ENCODE measurements around the gene ZNF641. TPM values are rescaled to one million over a fixed set of nuclear protein-coding genes. Genes with fewer than 3 reads are reported as not detected.

Gene ZNF641
- total RNA-seq, 2 experiments from 2014 or later: 6.8 to 7.0 TPM

DNA sequence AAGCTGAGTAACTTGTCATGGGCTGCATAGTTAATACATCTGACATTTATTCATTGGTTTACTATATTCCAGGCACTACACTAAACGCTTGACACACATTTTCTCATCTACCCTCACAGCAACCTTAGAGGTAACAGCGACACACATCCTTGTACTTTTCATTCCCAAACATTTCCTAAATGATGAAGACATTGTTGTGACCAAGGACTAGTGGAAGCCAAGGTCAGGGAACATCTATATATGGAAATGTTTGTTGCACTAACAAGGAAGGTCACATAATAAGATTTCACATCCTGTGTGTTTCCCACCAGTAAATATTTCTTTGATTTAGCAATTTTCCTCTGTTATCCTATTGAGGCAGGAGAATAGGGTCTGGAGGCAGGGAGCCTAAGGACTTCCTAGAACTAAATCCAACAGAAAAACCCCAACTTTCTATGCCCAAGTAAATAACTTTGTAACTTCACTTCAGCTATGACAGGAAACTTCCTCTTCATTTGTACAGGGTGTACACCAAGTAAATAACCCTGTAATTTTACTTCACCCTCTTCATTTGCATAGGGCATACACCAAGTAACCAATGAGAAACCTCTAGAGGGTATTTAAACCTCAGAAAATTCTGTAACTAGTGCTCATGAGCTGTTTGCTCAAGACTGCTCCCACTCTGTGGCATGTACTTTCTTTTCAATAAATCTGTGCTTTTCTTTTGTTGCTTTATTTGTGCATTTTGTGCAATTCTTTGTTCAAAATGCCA, 48.4 kb downstream of the ZNF641 start:
- no peaks in the 10 kb centered on the region for H3K9me3 Mint-ChIP-seq
- no peaks in the 10 kb centered on the region for H3K36me3 Mint-ChIP-seq
- peaks cover 9% of the 10 kb centered on the region for H3K27me3 Mint-ChIP-seq
- no peaks in the 10 kb centered on the region for H3K4me1 Mint-ChIP-seq
- DNase-seq: no peak
- H3K4me3 Mint-ChIP-seq: no peak overlapping the region
- no peak overlapping the region for H3K27ac Mint-ChIP-seq

DNA sequence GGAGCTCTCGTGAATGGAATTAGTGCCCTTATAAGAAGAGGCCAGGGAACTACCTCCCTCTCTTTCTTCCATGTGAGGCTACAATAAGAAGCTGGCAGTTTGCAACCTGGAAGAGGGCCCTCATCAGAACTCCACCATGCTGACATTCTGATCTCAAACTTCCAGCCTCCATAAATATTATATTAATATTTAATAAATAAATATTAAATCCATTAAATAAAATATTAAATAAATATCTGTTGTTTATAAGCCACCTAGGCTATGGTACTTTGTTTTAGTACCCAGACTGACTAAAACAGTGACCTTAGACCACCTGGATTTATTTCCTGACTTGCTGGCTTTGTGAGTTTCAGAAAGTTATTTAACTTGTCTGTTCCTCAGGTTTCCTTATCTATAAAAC, 49.9 kb downstream of the ZNF641 start:
- Mint-ChIP-seq H3K4me3 (no peak overlapping the region), H3K9me3 (no peaks in the 10 kb centered on the region), H3K27me3 (peaks cover 9% of the 10 kb centered on the region), H3K36me3 (no peaks in the 10 kb centered on the region), H3K27ac (no peak overlapping the region), H3K4me1 (peaks cover 10% of the 10 kb centered on the region)
- DNase-seq: no peak

DNA sequence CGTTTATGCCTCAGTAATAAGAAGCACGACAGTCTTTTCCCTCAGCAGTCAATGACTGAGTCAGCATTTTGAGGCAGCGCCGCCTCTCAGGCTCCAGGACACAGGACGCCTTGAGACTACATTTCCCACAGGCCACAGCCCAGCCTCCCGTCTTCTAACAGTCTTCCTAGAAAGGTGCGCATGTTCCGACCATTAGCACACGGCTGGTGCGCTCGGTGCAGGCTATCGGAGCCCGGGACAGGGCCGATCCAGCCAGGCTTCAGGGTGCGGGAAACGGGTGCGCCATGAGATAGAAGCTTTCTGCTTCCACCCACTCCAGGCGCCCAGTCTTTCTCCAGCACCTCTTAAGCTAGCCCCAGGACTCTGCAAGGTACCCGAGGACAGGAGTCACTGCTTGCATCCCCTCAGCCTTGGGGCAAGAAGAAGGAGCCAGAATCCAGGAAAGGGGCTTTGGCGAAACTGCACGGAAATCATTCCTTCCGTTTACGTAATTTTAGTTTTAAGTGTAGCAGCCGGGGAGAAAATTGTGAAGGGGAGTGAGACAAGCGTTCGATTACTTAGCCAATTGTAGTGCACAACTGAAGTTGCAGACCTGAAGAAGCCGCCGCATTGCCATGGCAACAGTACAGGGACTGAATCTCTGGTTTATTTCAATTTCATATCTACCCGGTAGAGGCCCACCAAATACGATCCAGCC, 54.0 kb downstream of the ZNF641 start:
- H3K9me3 Mint-ChIP-seq: no peaks in the 10 kb centered on the region
- H3K27ac Mint-ChIP-seq: no peak overlapping the region
- peaks cover 10% of the 10 kb centered on the region for H3K4me1 Mint-ChIP-seq

DNA sequence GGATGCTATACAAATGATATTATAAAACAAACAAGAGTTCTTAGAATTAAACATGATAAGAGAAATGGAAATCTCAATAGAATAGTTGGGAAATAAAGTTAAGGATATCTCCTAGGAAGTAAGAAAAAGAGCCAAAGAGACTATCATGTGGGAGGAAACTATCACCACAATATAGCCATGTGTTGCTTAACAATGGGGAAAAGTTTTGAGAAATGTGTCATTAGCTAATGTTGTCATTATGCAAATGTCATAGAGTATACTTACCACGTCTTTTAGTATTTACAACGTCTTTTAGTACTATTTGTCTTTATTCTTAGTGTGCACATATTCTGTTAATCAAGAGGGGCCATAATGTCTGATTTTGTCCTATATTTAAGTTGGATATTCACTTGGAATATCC, 58.7 kb downstream of the ZNF641 start:
- no peak for DNase-seq
- Mint-ChIP-seq H3K27ac (no peak overlapping the region), H3K4me3 (no peak overlapping the region), H3K9me3 (no peaks in the 10 kb centered on the region), H3K4me1 (peaks cover 7% of the 10 kb centered on the region), H3K27me3 (no peaks in the 10 kb centered on the region), H3K36me3 (no peaks in the 10 kb centered on the region)

More for the DNA sequence above, 54.0 kb downstream of the ZNF641 start:
- H3K27me3 Mint-ChIP-seq: peaks cover 9% of the 10 kb centered on the region
- no peaks in the 10 kb centered on the region for H3K36me3 Mint-ChIP-seq
- DNase-seq: peak; percentile 56
- H3K4me3 Mint-ChIP-seq: peak overlapping the region; percentile 75

DNA sequence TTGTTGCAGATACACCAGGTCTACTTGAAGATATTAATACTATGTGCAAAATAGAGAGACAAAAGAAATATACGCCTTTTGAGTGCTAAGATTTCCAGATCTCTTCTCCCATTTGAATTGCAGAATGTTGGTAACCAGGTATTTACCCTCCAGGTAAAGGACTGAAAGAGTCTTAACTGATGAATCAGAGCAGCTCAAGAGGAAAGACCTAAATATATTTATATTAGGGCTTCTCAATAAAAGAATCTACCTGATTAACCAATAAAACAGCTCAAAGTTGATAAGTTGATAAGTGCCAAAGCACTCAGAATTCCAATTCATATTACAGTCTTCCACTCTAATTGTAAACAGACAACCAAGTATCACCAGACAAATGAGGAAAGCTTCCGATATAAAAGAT, 59.2 kb downstream of the ZNF641 start:
- peaks cover 4% of the 10 kb centered on the region for H3K4me1 Mint-ChIP-seq
- no peaks in the 10 kb centered on the region for H3K27me3 Mint-ChIP-seq
- no peak overlapping the region for H3K4me3 Mint-ChIP-seq
- H3K27ac Mint-ChIP-seq: no peak overlapping the region
- H3K9me3 Mint-ChIP-seq: no peaks in the 10 kb centered on the region
- no peak for DNase-seq
- H3K36me3 Mint-ChIP-seq: no peaks in the 10 kb centered on the region

DNA sequence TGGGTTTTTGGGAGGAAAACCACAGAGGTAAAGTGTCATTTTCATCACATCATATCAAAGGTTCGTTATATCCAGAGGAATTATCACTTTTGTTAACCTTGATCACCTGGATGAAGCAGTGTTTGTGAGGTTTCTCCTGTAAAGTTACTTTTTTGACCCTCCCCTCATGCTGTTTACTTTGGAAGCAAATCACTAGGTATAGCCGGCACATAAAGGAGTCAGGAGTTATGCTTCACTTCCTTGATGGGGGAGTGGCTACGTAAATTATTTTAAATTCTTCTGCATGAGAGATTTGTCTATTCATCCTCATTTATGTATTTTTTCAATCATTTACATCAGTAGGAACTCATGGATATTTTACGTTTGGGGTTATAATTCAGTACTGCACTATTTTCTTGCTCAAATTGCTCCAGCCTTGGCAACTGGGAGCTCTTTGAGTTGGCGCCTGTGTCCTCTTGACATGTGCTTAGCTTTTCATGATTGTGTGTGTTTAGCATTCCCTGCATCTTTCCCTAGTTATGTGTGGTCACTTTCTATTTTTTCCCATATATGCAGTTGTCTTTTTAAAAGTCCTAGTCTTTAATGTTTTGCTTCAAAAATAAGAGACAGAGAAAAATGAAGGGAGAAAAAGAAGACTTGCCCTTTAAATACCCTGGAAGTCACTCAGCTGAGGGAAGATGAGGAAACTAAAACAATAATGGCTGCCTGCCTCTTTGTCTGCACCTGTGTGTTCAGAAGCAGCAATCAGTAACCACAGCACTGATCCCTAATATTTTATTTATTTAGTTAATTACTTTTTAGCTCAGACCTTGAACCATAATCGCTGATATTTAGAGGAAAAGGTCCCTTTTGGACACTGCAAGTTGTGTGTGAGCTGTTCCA, 62.1 kb downstream of the ZNF641 start:
- Mint-ChIP-seq H3K4me1 (peaks cover 9% of the 10 kb centered on the region), H3K36me3 (peaks cover 4% of the 10 kb centered on the region), H3K27ac (no peak overlapping the region), H3K27me3 (no peaks in the 10 kb centered on the region), H3K4me3 (no peak overlapping the region), H3K9me3 (peaks cover 3% of the 10 kb centered on the region)
- DNase-seq: no peak

Other genes with a start within 250 kb of the ZNF641 start
- gene SENP1, start 244.8 kb downstream of the ZNF641 start, total RNA-seq: 10 to 100 TPM; 42.6 to 53.6 TPM
- gene PFKM, start 231.6 kb downstream of the ZNF641 start, total RNA-seq: 10 to 100 TPM; 65.4 to 67.7 TPM
- 10 to 100 TPM; 29.9 to 30.3 TPM for gene ASB8, start 193.4 kb downstream of the ZNF641 start, total RNA-seq
- gene CCDC184, start 167.3 kb downstream of the ZNF641 start, total RNA-seq: under 1 TPM; 0.33 to 0.36 TPM
- not detected for gene OR10AD1, start 147.6 kb downstream of the ZNF641 start, total RNA-seq
- not detected for gene ANP32D, start 121.6 kb upstream of the ZNF641 start, total RNA-seq
- not detected for gene C12orf54, start 131.6 kb upstream of the ZNF641 start, total RNA-seq
- not detected for gene OR8S1, start 174.7 kb upstream of the ZNF641 start, total RNA-seq
- gene LALBA, start 219.1 kb upstream of the ZNF641 start, total RNA-seq: not detected

Measured in activated naive CD8-positive, alpha-beta T cell treated with anti-CD3 and anti-CD28 coated beads for 36 hours (primary cell).